ENCODE data around the gene INVS.
"Not testable (repeated sequence)": the region's sequence is repeated elsewhere in the genome, so short reads cannot be mapped to it uniquely, and the experiment has no call there.

INVS gene

DNA sequence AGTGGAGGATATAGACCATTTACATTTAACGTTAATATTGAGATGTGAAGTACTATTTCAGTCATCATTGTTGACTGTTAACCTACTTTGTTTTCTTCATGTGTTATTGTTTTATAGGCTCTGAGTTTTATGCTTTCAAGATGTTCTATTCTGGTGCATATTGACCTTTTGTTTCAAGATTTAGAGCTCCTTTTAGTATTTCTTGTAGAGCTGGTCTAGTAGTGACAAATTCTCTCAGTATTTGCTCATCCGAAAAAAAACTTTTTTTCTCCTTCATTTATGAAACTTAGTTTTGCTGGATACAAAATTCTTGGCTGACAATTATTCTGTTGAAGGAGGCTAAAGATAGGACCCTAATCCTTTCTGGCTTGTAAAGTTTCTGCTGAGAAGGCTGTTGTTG lies 91.3 kb downstream of the INVS start:
- no peak for DNase-seq (ENCODE audit: low read depth in 2 of 3, low spot score in 2 of 3)

GRCh38 chr9:100191264-100191663 lies 92.2 kb downstream of the INVS start:
- no peak for DNase-seq (ENCODE audit: low read depth in 2 of 3, low spot score in 2 of 3)

- no peak for DNase-seq (ENCODE audit: low read depth in 2 of 3, low spot score in 2 of 3)
These were observed 94.0 kb downstream of the INVS start for GRCh38 chr9:100193078-100193477.

DNA sequence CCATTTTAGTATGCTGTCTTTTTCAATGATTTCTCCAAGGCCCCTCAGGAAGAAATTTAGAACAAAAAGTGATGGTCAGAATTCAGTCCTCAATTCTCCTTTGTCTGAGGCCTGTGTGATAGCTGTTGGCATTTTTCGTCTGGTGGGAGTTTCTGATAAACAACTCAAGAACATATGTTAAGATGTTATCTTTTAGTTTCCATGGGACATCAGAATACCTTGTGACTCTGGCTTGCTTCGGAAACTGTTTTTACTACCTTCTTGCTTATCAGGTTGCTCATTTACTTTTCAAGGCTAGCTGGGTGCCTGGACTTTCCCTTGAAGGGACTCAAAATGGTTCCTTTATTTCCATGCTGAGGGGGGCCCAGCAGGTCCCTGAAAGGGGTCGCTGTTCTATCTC lies 97.2 kb downstream of the INVS start:
- no peak for DNase-seq (ENCODE audit: low read depth in 2 of 3, low spot score in 2 of 3)

DNA sequence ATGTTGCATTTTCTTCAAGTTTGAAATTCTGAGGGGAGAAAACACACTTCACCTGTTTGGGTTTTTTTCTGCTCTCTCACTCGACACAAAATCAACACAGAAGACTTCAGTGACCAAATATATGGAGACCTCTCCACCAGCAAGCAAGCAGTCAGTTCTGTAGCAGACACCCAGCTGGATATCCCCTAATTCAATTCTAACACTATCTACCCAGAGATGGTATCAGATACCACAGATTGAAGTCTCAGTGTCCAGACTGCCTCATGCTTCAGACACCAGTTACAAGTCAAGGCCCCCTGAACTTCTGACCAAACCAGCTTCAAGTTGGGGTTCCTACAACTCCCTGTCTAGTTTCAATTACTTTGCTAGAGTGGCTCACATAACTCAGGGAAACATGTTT lies 97.8 kb downstream of the INVS start:
- DNase-seq (ENCODE audit: low read depth in 2 of 3, low spot score in 2 of 3) = no peak

DNA sequence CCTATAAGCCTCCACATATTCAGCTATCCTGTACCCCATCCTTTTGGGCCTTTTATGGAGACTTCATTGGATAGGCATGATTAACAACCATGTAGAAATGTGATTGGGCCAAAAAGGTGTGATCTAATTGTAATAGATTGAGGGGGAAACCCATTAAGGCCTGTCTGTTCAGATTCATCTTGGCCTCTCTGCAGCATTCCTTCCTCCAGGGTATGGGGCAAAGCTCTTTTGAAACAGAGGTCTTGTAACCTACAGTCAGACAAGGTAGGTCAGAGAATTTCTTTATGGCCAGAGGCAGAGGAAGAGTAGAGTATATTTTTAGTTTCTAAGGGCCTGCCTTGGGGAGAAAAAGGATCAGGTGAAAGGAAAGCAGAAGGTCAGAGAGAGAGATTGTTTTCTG lies 98.5 kb downstream of the INVS start:
- no peak for DNase-seq (ENCODE audit: low read depth in 2 of 3, low spot score in 2 of 3)

DNA sequence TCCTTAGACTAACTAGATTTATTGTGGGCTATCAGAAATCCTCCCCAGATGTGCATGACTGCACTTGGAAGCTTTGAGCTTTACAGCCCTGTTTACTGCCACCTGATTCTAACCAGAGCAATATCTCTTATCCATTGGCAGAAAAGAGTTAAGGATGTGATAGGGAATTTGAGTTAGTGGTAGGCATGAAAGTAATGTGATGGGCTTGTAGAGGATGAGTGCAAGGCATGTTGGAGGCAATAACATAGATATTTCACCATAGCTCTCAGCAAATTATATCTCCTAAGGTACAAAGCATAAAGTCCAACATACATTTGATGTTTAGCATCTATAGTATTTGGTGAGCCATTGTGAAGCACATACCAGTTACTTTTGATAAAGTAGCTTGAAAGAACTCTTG lies 103.8 kb downstream of the INVS start:
- no peak for DNase-seq (ENCODE audit: low read depth in 2 of 3, low spot score in 2 of 3)

GRCh38 chr9:100204796-100205195 lies 105.8 kb downstream of the INVS start:
- no peak for DNase-seq (ENCODE audit: low read depth in 2 of 3, low spot score in 2 of 3)

DNA sequence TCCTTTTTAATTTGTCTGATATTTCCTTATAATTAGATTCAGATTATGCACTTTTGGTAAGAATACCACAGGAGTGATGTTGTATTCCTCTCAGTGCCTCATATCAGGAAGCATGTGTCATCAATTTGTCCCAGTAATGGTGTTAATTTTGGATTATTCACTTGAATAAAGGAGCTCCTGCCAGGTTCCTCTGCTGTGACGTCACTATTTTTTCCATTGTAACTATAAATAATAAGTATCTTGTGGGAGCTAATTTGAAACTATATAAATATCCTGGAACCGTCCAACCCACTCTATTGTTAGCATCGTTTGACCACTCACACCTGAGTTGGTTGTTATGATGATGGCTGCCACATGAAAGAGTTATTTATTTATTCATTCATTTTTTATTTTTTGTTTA lies 107.9 kb downstream of the INVS start:
- no peak for DNase-seq (ENCODE audit: low read depth in 2 of 3, low spot score in 2 of 3)

DNA sequence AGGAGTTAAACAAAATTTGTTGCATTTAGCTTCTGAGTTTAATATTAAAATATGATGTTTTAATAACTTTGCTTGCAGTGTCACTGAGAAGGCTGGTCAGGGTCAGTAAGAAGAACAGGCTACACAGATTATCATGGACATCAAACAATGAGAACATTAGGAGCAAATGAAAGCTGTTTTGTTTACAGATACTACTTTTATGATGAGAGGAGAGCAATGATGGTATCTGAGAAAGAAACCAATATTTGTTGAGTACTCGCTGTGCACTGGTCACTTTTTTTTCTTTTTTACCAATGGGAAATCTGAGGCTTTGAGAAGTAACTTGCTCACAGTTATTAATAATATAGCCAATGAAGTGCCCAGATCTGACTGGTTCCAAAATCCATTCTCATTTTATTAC lies 109.6 kb downstream of the INVS start:
- DNase-seq (ENCODE audit: low read depth in 2 of 3, low spot score in 2 of 3) = no peak

- no peak for DNase-seq (ENCODE audit: low read depth in 2 of 3, low spot score in 2 of 3)
These were observed 112.4 kb downstream of the INVS start for GRCh38 chr9:100211476-100211875.

- DNase-seq (ENCODE audit: low read depth in 2 of 3, low spot score in 2 of 3) = no peak
These were observed 114.9 kb downstream of the INVS start for GRCh38 chr9:100213730-100214477.

- DNase-seq (ENCODE audit: low read depth in 2 of 3, low spot score in 2 of 3) = peak; percentile 15 to 57 (median 17)
These were observed 117.2 kb downstream of the INVS start for GRCh38 chr9:100216178-100216787.

- DNase-seq (ENCODE audit: low read depth in 2 of 3, low spot score in 2 of 3) = no peak
These were observed 118.5 kb downstream of the INVS start for GRCh38 chr9:100217536-100217935.

DNA sequence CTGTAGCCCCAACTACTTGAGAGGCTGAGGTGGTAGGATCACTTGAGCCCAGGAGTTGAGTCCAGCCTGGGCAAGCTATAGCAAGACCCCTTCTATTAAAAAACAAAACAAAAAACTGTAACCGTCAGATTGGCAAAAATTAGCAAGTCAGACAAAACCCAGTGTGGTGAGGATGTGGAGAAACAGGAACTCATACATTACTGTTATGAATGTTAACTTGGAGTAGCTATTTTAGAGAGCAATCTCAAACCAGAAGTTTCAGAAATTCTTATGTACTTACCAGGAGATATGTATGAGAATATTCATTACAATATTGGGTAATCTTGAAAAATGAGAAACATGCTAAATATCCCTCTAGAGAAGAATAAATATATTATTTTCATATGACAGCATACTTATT lies 120.3 kb downstream of the INVS start:
- no peak for DNase-seq (ENCODE audit: low read depth in 2 of 3, low spot score in 2 of 3)

DNA sequence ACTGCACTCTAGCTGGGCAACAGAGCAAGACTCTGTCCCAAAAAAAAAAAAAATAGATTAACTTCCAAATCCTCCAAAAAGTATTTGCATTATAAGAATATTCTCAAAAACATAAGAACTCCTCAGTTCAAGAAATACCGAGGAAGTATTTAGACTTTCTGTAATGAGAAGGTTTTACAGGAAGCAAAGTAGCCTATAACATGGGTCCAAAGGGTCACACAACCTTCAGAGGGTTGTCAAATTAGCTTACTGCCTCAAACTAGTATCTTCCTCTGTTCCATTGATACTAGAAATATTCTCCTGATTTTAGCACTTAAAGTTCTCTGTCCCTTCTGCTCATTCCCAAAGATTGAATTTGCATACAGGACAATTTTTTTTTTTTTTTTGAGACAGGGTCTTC lies 121.9 kb downstream of the INVS start:
- no peak for DNase-seq (ENCODE audit: low read depth in 2 of 3, low spot score in 2 of 3)

DNA sequence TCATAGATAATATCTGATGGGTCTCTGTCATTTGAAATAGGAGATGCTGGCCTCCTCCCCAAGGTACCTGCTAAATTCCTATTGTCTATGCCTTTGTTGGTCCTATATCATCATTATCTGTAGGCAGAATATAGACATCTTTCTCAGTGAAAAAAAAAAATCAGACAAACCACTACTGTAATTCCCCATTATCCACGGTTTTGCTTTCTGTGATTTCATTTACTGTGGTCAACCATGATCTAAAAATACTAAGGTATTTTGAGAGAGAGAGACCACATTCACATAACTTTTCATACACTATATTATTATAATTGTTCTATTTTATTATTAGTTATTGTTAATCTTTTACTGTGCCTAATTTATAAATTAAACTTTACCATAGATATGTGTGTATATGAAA lies 122.5 kb downstream of the INVS start:
- no peak for DNase-seq (ENCODE audit: low read depth in 2 of 3, low spot score in 2 of 3)

GRCh38 chr9:100222674-100223073 lies 123.6 kb downstream of the INVS start:
- DNase-seq (ENCODE audit: low read depth in 2 of 3, low spot score in 2 of 3) = no peak

DNA sequence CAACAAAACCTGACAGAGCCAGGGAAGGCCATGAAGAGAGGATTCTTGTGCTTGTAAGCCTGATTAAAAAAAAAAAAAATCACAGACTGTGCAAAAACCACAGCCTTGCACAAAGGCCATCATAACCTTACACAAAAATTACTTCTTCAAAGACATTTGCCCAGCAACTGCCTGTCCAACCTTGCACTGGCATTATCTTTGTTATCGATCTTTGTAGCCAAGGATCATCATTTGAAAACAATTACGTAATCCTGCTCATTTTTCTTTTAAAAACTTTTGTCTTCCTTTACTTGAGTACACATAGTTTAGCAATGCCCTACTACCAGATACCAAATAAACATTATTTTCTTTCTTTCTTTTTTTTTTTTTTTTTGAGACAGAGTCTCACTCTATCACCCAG lies 128.6 kb downstream of the INVS start:
- DNase-seq (ENCODE audit: low read depth in 2 of 3, low spot score in 2 of 3) = no peak

DNA sequence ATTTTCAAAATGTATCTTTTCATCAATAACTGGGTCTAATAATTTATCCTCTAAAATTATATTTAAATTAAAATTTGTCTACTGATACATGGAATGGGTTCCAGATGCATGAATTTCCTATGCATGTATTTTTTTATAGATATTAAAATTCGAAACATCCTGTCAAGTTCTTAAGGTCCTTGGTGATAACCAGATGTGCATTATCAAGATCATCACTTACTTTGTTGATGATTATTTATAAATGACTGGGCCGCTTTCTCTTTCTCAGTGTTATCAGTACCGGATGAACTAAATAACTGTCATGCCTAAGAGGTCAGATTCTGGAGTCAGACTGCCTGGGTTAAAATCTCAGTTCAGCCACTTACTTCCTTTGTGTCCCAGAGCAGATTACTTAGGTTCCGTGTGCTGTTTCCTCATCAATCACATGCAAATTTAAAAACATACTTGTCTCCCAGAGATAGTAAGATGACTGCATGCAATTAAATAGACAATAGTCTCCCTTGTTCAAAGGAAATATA lies 129.4 kb downstream of the INVS start:
- no peak for DNase-seq (ENCODE audit: low read depth in 2 of 3, low spot score in 2 of 3)

DNA sequence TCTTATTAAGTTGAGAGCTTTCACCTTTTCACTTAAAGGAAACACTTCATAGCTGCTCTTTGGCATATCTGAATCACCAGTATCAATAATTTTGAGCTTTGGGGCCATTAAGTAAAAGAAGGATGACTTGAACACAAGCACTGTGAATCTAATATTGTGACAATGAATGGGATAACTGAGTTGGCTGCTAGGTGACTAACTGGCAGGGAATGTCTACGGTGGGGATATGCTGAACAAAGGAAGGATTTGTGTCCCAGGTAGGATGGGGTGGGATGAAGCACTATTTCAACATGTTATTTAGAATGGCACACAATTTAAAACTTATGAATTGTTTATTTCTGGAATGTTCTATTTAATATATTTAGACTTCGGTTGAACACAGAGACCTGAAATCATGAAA lies 130.1 kb downstream of the INVS start:
- DNase-seq (ENCODE audit: low read depth in 2 of 3, low spot score in 2 of 3) = no peak

DNA sequence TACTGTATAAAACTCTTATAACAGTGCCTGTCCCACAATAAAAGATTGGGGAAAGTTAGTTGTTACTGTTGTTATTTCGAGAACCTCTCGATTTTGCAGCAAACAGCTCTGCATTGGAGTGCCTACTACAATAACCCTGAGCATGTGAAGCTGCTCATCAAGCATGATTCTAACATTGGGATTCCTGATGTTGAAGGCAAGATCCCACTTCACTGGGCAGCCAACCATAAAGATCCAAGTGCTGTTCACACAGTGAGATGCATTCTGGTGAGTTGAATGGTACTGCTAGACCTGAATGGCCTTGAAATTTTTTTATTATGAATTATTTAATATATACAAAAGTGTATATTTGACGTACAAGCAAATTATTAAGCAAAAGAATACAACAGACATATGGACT lies 130.5 kb downstream of the INVS start:
- DNase-seq (ENCODE audit: low read depth in 2 of 3, low spot score in 2 of 3) = no peak

- not testable (repeated sequence) for DNase-seq (ENCODE audit: low read depth in 2 of 3, low spot score in 2 of 3)
These were observed 137.9 kb downstream of the INVS start for GRCh38 chr9:100236986-100237385.

All from activated CD8-positive, alpha-beta memory T cell treated with anti-CD3 and anti-CD28 coated beads for 48 hours (primary cell).